Stimulated activated CD8-positive, alpha-beta memory T cell treated with anti-CD3 and anti-CD28 coated beads, Interleukin-7, amount 100 ng/mL, for 24 hours (primary cell): ENCODE data around the gene MID1.

Experiments used
- DNase-seq: peaks from one replicate; pipeline ENCODE4 v3.0.0-alpha.2; 2020; ENCODE audit warnings: low read depth

Gene MID1

DNA sequence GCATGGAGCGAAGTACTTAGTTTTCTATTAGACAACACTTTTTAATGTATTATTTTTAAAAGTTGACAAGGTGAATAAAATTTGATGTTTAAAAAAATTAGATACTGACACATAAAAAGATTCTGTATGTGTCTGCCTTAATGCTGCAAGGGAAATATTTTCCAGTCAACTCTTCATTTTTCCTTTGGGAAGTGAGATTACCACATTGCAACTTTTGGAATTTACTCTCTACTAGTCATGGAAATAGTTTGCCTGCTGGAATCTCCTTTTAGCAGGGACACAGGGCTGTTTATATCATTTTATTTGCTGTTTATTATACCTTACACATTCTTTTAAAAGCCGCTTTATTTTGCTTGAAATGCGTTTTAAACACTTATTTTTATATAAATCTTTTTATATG lies 135.1 kb downstream of the MID1 start:
- DNase-seq: no peak

DNA sequence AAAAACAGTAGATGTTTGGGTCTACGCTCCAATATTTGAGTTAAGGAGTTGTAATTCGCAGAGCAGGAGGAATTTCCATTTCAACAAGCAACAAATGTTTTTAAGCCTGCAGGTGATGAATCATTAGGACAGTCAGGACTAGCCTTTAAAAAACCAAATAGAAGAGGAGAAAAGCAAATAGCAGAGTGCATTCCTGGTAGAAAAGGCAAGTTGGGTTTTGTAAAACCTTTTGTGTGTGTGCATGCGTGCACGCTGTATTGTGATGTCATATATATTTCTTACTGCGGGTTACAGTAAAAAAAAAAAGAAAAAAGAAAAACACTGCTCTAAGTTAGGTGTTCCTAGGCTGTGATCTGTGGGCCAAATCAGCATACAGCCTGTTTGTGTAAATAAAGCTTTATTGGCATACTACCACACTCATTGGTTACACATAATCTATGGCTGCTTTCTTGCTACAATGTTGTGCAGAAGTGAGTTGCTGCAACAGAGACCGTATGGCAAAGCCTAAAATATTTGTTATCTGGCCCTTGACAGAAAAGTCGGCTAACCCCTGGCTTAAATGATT lies 135.6 kb downstream of the MID1 start:
- no peak for DNase-seq

DNA sequence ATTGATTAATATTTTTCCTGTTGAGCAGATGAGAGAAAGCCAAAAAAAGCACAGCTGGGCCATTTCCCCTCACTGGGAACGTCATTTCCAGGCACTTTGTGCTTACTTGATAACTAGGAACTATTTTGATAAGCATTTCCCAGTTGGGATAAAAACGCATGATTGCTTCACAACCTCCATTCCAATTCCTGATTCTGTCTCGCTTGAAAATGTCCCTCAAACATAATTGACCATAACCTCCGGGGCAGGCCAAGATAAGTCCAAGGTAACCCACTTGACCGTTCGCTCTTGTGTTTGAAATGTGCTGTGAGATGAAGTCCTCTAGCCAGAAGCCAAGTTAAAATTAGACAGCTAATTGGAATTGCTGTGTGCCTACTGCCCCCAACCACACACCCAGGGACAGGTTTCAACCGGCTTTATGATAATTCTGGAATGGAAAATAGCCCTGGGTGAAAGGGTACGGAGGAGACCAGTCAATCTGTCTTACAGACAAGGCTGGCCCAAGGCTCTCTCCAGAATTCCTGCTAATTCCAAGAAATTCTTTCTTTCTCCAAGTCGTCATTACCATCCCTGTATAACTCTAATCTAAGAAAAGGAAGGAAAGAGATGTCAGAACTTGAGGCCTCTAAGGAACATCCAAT lies 137.1 kb downstream of the MID1 start:
- DNase-seq: no peak

DNA sequence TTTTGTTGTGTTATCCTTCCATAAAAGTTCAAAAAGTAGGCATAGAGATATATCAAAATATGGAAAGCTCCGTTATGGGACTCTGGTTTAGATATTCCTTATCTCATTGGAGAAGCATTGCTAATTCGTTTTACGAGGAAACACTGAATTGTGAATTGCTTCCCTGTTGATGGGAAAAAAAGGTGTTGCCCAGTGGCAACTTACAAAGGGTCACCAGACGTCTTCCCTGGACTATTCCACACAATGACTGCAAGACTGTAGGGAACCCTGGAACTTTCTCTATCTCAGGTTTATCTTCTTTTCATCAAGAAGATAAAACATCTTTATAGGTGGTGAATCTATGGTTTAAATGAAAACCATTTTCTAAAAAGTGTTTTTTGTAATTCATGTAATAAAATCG lies 137.7 kb downstream of the MID1 start:
- DNase-seq: no peak

GRCh38 chrX:10482261-10482660 lies 138.1 kb downstream of the MID1 start:
- DNase-seq: no peak

GRCh38 chrX:10480861-10481260 lies 139.5 kb downstream of the MID1 start:
- DNase-seq: no peak

DNA sequence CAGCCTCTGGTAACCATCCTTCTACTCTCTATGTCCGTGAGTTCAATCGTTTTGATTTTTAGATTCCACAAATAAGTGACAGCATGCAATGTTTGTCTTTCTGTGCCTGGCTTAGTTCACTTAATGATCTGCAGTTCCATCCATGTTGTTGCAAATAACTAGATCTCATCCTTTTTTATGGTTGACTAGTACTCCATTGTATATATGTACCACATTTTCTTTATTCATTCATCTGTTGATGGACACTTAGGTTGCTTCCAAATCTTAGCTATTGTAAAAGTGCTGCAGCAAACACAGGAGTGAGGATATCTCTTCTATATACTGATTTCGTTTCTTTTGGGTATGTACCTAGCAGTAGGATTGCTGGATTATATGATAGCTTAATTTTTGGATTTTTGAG lies 140.9 kb downstream of the MID1 start:
- DNase-seq: no peak

DNA sequence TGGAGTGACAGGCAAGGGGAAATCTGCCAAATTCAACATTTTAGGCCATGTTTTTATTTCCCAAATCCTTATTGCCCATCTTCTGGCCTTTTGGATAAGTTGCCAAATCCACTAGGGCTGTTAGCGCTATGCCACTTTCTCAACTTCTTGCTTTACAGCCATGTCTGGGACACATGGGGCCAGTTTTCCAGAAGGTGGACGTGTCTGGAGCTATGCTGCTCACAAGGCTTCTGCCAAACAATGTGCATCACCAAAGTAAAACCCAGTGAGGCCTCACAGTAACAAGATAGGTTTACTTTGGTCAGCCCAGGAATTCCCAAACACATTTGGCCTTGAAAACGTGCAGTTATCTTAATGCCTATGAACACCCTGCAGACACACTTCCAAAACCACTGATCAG lies 142.9 kb downstream of the MID1 start:
- DNase-seq: no peak

DNA sequence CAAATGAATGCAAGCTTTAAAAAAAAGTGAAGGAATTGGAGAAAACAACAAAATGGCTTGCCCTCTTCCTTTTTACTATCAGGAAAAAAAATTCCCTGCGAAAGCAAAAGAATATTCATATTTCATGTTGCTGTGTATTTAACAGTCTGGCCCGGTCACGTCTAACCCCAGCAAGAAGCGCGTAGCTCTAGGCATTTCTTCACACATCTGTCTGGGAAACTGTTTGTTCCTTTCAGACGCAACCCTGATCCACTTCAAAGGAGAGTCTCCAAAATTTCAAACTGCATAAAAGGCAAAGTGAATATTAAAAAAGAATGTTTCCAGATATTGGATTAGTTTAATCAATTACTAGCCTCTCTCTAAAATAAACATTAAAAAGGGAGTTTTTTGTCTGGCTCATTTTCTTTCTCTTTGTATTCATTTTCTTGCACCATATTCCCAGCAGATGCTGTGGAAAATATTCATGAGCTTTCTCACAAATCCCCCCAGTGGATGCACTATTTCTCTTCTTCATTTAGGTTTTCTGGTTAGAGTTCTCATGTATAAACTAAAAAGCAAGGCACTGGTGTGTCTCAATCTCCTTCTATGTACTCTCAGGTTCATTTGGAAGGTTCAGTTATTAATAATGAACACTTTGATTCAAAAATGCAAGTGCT lies 145.3 kb downstream of the MID1 start:
- no peak for DNase-seq

- no peak for DNase-seq
Observed at GRCh38 chrX:10474510-10474909, 145.9 kb downstream of the MID1 start.

DNA sequence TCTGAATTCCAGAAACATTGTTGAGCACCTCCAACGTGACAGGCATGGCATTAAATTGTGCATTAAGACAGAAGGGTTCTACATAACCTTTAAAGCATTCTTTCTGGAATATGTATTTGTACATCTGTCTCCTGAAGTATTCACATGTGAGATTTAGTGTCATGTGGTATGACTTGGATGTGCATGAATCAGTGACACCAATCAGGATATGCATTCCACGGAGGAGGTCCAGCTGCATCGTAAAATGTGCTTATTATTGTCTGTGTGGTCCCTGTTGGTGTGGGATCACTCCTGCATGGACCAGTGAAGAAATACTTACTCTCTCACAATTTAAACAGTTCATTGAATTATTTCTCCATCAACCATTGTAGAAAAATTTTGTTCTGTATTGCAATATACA lies 149.0 kb downstream of the MID1 start:
- DNase-seq: no peak

GRCh38 chrX:10470009-10470408 lies 150.4 kb downstream of the MID1 start:
- no peak for DNase-seq

DNA sequence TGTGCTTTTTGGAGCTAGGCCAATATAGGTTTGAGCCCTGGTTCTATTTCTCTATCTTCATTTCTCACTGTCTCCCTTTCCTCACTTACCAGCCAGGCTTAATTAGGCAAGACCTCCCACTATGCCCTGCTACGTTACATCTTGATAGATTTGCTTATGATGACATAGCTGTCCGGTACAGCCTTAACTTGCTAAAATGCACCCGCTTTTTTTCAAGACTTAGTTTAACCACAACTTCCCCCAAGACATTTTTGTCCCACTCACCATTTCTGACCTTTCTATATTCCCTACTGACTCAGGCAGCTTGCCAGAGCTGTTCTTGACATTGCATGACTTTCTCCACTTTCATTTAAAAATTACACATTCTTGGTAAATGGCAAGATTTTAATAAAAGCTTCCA lies 152.6 kb downstream of the MID1 start:
- no peak for DNase-seq

DNA sequence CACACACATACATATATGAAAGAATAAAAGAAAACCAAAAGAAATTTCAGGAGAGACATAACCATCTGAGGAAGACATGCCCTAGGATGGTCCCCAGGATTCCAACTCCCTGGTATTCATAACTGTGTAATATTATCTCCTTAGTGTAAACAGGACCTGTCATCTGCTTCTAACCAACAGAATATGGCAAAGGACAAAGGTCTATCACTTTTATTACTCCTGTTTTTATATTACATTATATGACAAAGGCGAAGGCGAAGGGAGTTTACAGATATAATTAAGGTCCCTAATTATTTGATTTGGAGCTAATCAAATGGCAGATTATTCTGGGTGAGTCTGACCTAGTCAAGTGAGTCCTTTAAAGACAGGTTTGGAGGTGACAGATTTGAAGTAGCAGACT lies 155.1 kb downstream of the MID1 start:
- no peak for DNase-seq

DNA sequence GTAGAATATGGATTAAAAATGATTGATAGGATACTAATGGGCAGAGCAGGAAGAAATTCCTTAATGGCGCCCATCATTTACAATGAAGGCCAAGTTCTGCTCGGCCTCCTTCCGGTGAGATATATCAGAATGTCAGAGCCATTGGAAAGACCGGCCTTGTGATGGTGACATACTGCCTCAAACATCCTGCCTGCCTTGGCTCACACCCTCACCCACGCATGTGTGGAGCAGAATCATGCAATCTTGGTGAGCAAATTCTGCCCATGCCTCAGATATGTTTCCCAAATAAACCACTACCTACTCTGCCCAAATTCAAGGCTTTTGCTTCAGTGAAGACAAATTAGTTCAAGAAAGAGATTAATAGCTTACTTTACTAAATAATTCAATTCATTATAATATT lies 163.3 kb downstream of the MID1 start:
- no peak for DNase-seq

- no peak for DNase-seq
Observed at GRCh38 chrX:10453945-10454344, 166.4 kb downstream of the MID1 start.

- no peak for DNase-seq
Observed at GRCh38 chrX:10450959-10451355, 169.4 kb downstream of the MID1 start.

GRCh38 chrX:10450229-10450958 lies 170.0 kb downstream of the MID1 start:
- DNase-seq: no peak

DNA sequence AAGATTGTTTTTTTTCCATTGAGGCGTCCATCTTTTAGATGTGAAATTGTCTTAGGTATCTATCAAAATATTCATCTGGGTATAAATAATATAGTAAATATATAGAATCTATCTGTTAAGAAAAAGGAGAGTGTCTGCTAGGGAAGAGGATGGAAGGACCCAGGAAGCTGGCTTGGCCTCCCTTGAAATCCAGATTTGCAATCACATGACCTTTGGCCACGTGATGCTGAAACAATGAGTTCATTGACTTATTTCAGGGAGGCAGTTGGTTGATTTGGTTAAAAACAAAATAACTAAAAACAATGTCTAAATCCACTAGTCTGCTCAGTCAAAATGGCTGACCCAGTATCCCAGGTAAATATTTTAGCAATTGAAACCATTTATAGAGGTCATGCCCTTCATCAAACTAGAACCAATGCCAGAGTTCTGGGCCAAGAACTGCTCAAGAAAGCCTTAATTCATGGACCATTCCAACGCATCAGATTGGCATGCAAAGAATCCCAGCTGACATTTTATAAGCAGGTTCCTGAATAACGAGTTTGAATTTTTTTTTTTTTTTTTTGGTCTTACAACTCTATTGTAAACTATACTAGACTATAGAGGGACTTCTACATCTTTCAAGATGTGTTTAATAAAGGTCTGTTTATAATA lies 172.7 kb downstream of the MID1 start:
- no peak for DNase-seq

DNA sequence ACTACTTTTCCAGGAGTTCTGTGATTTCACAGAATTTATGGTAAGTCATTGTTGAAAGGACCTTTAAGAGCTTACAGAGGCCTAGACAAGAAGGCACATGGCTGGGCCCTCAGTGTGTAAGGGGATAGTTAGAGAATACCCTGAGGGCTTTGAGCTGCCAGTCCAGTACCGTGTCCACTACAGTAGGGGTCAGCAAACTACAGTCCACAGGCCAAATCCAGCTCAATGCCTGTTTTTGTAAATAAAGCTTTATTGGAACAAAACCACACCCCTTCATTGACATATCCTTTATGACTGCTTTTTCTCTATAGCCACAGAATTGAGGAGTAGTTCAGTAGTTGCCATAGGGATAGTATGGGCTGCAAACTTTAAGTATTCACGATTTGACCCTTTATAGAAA lies 176.2 kb downstream of the MID1 start:
- DNase-seq: no peak

- no peak for DNase-seq
Observed at GRCh38 chrX:10441464-10441863, 178.9 kb downstream of the MID1 start.

DNA sequence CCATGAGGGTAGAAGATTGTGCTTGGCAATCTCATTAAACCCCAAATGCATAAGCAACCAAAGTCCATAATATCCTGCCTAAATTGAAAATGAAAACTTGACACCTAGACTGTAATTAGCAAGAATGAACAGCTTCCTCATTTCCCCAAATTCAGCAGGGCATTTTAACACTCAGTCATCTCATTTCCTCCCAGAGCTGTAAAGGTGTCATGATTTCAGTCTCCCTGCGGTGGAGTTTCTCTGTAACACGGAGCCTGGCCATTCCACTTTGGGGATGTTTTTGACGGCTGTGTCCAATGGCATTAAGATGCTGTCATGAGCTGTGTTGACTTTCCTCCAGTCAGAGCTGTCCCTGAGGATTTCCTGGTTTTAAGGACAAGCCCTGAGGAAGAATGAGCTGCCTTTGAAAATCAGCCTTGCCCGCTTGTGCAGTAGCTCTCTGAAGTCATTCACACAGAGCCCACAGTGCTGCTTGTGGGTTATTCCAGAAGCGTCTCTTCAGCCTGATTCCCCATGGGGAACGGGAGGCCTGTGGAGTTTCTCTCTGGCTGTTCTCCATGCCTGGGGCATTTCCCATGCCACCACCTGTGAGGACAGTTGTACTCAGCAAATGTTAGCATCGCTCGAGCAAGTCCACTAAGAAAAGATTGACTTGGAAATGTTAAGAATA lies 187.0 kb downstream of the MID1 start:
- DNase-seq: no peak
